H1 (cell line): Measurements from ENCODE around the gene TCFL5. TPM values are rescaled to one million over a fixed set of nuclear protein-coding genes. Genes with fewer than 3 reads are reported as not detected.

Experiments used
- polyA plus RNA-seq, 7 experiments: library from polyadenylated mRNA; depleted of rRNA in 3 of 7; stranded (reverse) in 5 of 7; unstranded in 2 of 7; fragments of >200 nt in 5 of 7; fragments of 200-250 nt in 2 of 7; gene quantifications; 1 replicate in 5 of 7; 2 replicates in 1 of 7; 4 replicates in 1 of 7; pipeline versions ENCODE4 v1.2.1 to v1.2.3, GENCODE V29; 2011 to 2013; ENCODE audit warnings: missing spikeins in 2 of 7, mixed read lengths in 2 of 7
- total RNA-seq: library from RNA; stranded (reverse); fragmentation: NEBNext Ultra II Directional; extraction: Animal tissue kit (Norgen Biotek cat#: 25700); gene quantifications from 2 replicates; pipeline ENCODE4 v1.2.1, GENCODE V29; 2021
- TF ChIP-seq, protein P1 (sequence below), 3 experiments: IDR thresholded peaks; 1 replicate in 2 of 3; 2 replicates in 1 of 3; pipeline versions ENCODE4 v1.5.1 to v1.6.1; 2011; ENCODE audit warnings: low read length in 3 of 3, mild to moderate bottlenecking in 3 of 3, inconsistent platforms in 2 of 3, low read depth in 1 of 3, moderate library complexity in 1 of 3; ENCODE audit not compliant: insufficient read depth in 1 of 3; ENCODE audit errors: control extremely low read depth in 1 of 3

The TCFL5 gene
- total and polyA plus RNA-seq, 2 of the 8 experiments (the other 6 are each of a cell fraction or from before 2014, with no cell fraction given): 6.2 to 15.0 TPM

DNA sequence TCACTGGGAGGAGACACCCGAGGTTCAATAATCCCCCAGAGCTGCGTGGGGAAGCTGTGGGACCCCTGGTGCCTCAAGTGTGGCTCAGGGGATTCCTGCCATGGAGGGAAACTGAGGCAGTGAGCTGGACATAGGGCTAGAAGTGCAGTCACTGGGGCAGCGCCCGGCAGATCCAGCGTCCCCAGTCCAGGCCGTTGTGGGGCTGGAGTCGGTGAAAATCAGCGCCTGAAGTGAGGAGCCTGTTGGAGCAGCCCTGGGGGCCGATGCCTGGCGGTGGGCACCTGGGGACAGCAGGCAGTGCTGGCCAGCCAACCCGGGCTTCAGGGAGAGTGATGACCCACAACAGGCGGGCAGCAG, 46.9 kb downstream of the TCFL5 start (continued):
- TF ChIP-seq, protein P1, sequence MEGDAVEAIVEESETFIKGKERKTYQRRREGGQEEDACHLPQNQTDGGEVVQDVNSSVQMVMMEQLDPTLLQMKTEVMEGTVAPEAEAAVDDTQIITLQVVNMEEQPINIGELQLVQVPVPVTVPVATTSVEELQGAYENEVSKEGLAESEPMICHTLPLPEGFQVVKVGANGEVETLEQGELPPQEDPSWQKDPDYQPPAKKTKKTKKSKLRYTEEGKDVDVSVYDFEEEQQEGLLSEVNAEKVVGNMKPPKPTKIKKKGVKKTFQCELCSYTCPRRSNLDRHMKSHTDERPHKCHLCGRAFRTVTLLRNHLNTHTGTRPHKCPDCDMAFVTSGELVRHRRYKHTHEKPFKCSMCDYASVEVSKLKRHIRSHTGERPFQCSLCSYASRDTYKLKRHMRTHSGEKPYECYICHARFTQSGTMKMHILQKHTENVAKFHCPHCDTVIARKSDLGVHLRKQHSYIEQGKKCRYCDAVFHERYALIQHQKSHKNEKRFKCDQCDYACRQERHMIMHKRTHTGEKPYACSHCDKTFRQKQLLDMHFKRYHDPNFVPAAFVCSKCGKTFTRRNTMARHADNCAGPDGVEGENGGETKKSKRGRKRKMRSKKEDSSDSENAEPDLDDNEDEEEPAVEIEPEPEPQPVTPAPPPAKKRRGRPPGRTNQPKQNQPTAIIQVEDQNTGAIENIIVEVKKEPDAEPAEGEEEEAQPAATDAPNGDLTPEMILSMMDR (IDR thresholded peaks at IDR 0.05; ENCODE audit: control extremely low read depth in 1 of 3, insufficient read depth in 1 of 3, low read depth in 1 of 3, low read length in 3 of 3): no peak
